A549 (cell line): ENCODE measurements around the gene NCDN. TPM values are rescaled to one million over a fixed set of nuclear protein-coding genes. Genes with fewer than 3 reads are reported as not detected.

Experiments used
- ATAC-seq, 2 experiments: fragments of 200-7000 bp in 1 of 2; fragments of >200 bp in 1 of 2; cut with Nextera tagmentation in 1 of 2; cut with Tn5 transposase in 1 of 2; 3 replicates each; pipeline versions ENCODE4 v1.8.0 to v1.9.1; 2018 to 2020; ENCODE audit warnings: mild to moderate bottlenecking in 1 of 2, moderate library complexity in 1 of 2
- CTCF ChIA-PET: fragments of 300-600 bp; sonication (Branson Sonifier 250); formaldehyde crosslinking; extraction: SDS; loops from one replicate; lab custom pipeline; 2021; ENCODE audit warnings: antibody characterized with exemption, inconsistent platforms; lab: Yijun Ruan, JAX
- POLR2A ChIA-PET: fragments of 350-600 bp; formaldehyde crosslinking; extraction: SDS; loops from one replicate; lab custom pipeline; 2021; ENCODE audit warnings: antibody characterized with exemption, inconsistent platforms; lab: Yijun Ruan, JAX
- DNase-seq, 2 experiments: peaks; one replicate each; pipeline versions ENCODE4 v3.0.0 to v3.0.0-alpha.2; 2011 to 2016; ENCODE audit warnings: low read depth in 1 of 2, low spot score in 1 of 2
- FAIRE-seq: peaks from 2 replicates; lab custom pipeline; 2011; peaks lifted over from hg19 to GRCh38; lab: Jason Lieb, UNC
- H3K27ac ChIP-seq, 2 experiments: fragments of >200 bp; sonication (Bioruptor Twin); formaldehyde crosslinking; 3 replicates each; pipeline ENCODE4 v1.5.1; 2016 to 2017
- H3K4me1 ChIP-seq: fragments of >200 bp; sonication (Bioruptor Twin); formaldehyde crosslinking; 3 replicates; pipeline ENCODE4 v1.6.1; 2016
- H3K4me2 ChIP-seq: fragments of >200 bp; sonication (Bioruptor Twin); formaldehyde crosslinking; 3 replicates; pipeline ENCODE4 v1.6.1; 2016
- H3K4me3 ChIP-seq: fragments of >200 bp; sonication (Bioruptor Twin); formaldehyde crosslinking; 3 replicates; pipeline ENCODE4 v1.5.1; 2016
- H3K9me3 ChIP-seq: fragments of >200 bp; sonication (Bioruptor Twin); formaldehyde crosslinking; 3 replicates; pipeline ENCODE4 v1.6.1; 2016
- ATOH8 ChIP-seq: fragments of 250-450 bp; sonication (Bioruptor Pico); IDR thresholded peaks from 2 replicates; pipeline ENCODE4 v1.5.0; 2020; ENCODE audit warnings: low read depth, mild to moderate bottlenecking, moderate library complexity
- CBX2 ChIP-seq: fragments of 200-600 bp; sonication (generic); IDR thresholded peaks from 2 replicates; pipeline ENCODE4 v1.6.1; 2016; ENCODE audit warnings: low read depth, mild to moderate bottlenecking, borderline replicate concordance
- CEBPB ChIP-seq, 2 experiments: fragments of >200 bp in 1 of 2; sonication (Bioruptor Twin) in 1 of 2; formaldehyde crosslinking in 1 of 2; IDR thresholded peaks; 2 replicates each; pipeline ENCODE4 v1.6.1; 2012 to 2016
- CHD4 ChIP-seq: fragments of 200-600 bp; sonication (generic); IDR thresholded peaks from 2 replicates; pipeline ENCODE4 v1.6.1; 2016; ENCODE audit warnings: antibody characterized with exemption, mild to moderate bottlenecking, borderline replicate concordance
- EHF ChIP-seq: fragments of 250-450 bp; sonication (Bioruptor Pico); IDR thresholded peaks from 2 replicates; pipeline ENCODE4 v1.5.0; 2020; ENCODE audit warnings: mild to moderate bottlenecking
- EHMT2 ChIP-seq: fragments of 200-600 bp; sonication (generic); IDR thresholded peaks from 2 replicates; pipeline ENCODE4 v1.6.1; 2016; ENCODE audit warnings: antibody characterized with exemption, low read depth, mild to moderate bottlenecking, moderate library complexity
- EP300 ChIP-seq, 2 experiments: fragments of >200 bp; sonication (Bioruptor Twin); formaldehyde crosslinking; IDR thresholded peaks; 2 replicates in 1 of 2; 3 replicates in 1 of 2; pipeline ENCODE4 v1.6.1; 2016 to 2017
- ESRRA ChIP-seq: fragments of 150-350 bp; IDR thresholded peaks from 2 replicates; pipeline ENCODE4 v1.6.1; 2014; ENCODE audit warnings: mild to moderate bottlenecking, low read length, borderline replicate concordance
- GATA3 ChIP-seq: IDR thresholded peaks from 2 replicates; pipeline ENCODE4 v1.6.1; 2012; ENCODE audit warnings: borderline replicate concordance
- HDAC2 ChIP-seq: fragments of 200-600 bp; sonication (generic); IDR thresholded peaks from 2 replicates; pipeline ENCODE4 v1.6.1; 2016
- HOXB13 ChIP-seq: fragments of 250-450 bp; sonication (Bioruptor Pico); IDR thresholded peaks from 2 replicates; pipeline ENCODE4 v1.5.0; 2020; ENCODE audit warnings: low read depth, mild to moderate bottlenecking, moderate library complexity
- JUNB ChIP-seq: fragments of >200 bp; sonication (Bioruptor Twin); formaldehyde crosslinking; IDR thresholded peaks from 2 replicates; pipeline ENCODE4 v1.6.1; 2016
- KDM5A ChIP-seq: fragments of 200-600 bp; sonication (generic); IDR thresholded peaks from 2 replicates; pipeline ENCODE4 v1.6.1; 2016; ENCODE audit warnings: antibody characterized with exemption, mild to moderate bottlenecking
- NR3C1 ChIP-seq: fragments of >200 bp; sonication (Bioruptor Twin); formaldehyde crosslinking; IDR thresholded peaks from 3 replicates; pipeline ENCODE4 v1.6.1; 2017
- POLR2AphosphoS2 ChIP-seq: conservative IDR thresholded peaks from 2 replicates; pipeline ENCODE4 v1.6.1; 2012; ENCODE audit warnings: low read length, improper control_type of control experiment, inconsistent platforms
- RAD21 ChIP-seq, 2 experiments: fragments of >200 bp in 1 of 2; sonication (Bioruptor Twin) in 1 of 2; formaldehyde crosslinking in 1 of 2; IDR thresholded peaks in 1 of 2; conservative IDR thresholded peaks in 1 of 2; 2 replicates in 1 of 2; 3 replicates in 1 of 2; pipeline ENCODE4 v1.6.1; 2012 to 2018; ENCODE audit warnings: inconsistent platforms in 1 of 2
- RFX5 ChIP-seq: fragments of 450-650 bp; IDR thresholded peaks from 2 replicates; pipeline ENCODE4 v1.7.1; 2014; ENCODE audit warnings: antibody characterized with exemption, mild to moderate bottlenecking, moderate library complexity
- RNF2 ChIP-seq: fragments of 200-600 bp; sonication (generic); IDR thresholded peaks from 2 replicates; pipeline ENCODE4 v1.6.1; 2016; ENCODE audit warnings: low read depth, mild to moderate bottlenecking, antibody characterized with exemption, moderate library complexity, borderline replicate concordance
- SMC3 ChIP-seq: fragments of >200 bp; sonication (Bioruptor Twin); formaldehyde crosslinking; IDR thresholded peaks from 3 replicates; pipeline ENCODE4 v1.6.1; 2018; ENCODE audit warnings: inconsistent platforms
- SREBF2 ChIP-seq: fragments of 450-650 bp; IDR thresholded peaks from 2 replicates; pipeline ENCODE4 v1.6.1; 2014; ENCODE audit warnings: mild to moderate bottlenecking, moderate library complexity
- ZC3H11A ChIP-seq: fragments of 450-650 bp; IDR thresholded peaks from 2 replicates; pipeline ENCODE4 v1.6.1; 2014; ENCODE audit warnings: antibody characterized with exemption, mild to moderate bottlenecking
- ZSCAN20 ChIP-seq: fragments of 250-450 bp; sonication (Bioruptor Pico); IDR thresholded peaks from 2 replicates; pipeline ENCODE4 v1.8.0; 2022; ENCODE audit warnings: mild to moderate bottlenecking, moderate library complexity
- WGBS: methylation state at CpG from one replicate; pipeline ENCODE4 v1.1.6; 2017; ENCODE audit errors: missing lambda C conversion rate; 5-methylcytosine and 5-hydroxymethylcytosine counted together
- polyA plus RNA-seq, 4 experiments: library from polyadenylated mRNA; depleted of rRNA in 3 of 4; stranded (reverse); fragments of >200 nt; fragmentation: RNase III in 1 of 4; extraction: RNeasy Plus Mini Kit Qiagen cat#74134 plus additional on column Dnase treatment in 1 of 4; gene quantifications; 2 replicates in 3 of 4; 3 replicates in 1 of 4; pipeline ENCODE4 v1.2.3, GENCODE V29; 2011 to 2017
- TF ChIP-seq, protein P1 (sequence below): fragments of 200-600 bp; sonication (generic); IDR thresholded peaks from 2 replicates; pipeline ENCODE4 v1.6.1; 2016; ENCODE audit warnings: antibody characterized with exemption, mild to moderate bottlenecking, moderate library complexity
- TF ChIP-seq, protein P2 (sequence below): fragments of >200 bp; sonication (Bioruptor Twin); formaldehyde crosslinking; IDR thresholded peaks from 2 replicates; pipeline ENCODE4 v1.6.1; 2016
- TF ChIP-seq, protein P3 (sequence below): fragments of 250-450 bp; sonication (Bioruptor Pico); IDR thresholded peaks from 2 replicates; pipeline ENCODE4 v1.5.0; 2021; ENCODE audit warnings: mild to moderate bottlenecking, moderate library complexity, borderline replicate concordance

Gene NCDN
- polyA plus RNA-seq, 2 of the 4 experiments (the other 2 are of a cell fraction) = 7.0 to 16.8 TPM

DNA sequence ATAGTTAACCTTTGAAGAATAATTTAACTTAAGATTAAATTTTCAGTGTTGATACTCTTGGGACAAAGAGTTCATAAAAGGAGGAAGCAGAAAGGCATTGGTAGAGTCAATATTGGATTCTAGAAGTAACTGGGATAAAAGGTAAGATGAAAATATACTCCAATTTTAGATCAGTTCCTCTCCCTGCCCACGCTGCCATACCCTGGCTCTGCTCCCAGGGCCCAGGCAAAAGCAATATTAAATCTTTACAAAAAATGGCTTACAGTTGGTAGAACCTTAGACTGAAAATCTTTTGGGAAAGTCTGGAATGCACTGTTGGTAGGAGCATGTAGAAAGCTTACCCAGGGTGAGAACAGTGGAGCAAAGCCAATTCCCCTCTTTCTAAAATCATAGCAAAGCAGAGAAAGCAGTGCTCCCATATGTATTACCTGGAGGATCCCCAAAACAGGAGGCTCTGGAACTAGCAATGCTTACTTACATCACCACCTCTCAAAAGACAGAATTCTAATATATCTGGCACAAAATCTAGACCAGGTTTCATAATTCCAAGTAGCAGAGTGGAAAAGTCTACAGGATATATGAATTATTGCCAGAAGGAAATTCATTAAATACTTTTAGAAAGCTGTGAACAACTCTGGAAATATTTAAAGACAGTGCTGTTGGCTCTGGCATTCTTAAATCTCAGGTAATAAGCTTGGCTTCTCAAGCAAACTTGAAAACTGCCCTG, 24.9 kb upstream of the NCDN start:
- H3K4me1 ChIP-seq = no peaks in the 10 kb centered on the region
- POLR2A ChIA-PET = no interaction called here
- TF ChIP-seq EP300 (IDR thresholded peaks at IDR 0.05) = no peak
- WGBS = 95% methylated on average over 1 of the region's 1 CpG
- no peak overlapping the region for H3K4me3 ChIP-seq
- peaks cover 26% of the 10 kb centered on the region for H3K9me3 ChIP-seq
- no peak overlapping the region for H3K4me2 ChIP-seq
- no peak overlapping the region for H3K27ac ChIP-seq
- no peak for DNase-seq
- no peak for ATAC-seq
- no peak for FAIRE-seq
- CTCF ChIA-PET = interaction anchor here (1.5 to 1.8 kb wide), 2 partner anchors 13 to 32 kb away, joined by 6 to 8 read pairs; no protein-coding TSS in a partner anchor

GRCh38 chr1:35533586-35533985, 24.0 kb upstream of the NCDN start:
- TF ChIP-seq ZSCAN20 (CRISPR knock-in tag) = no peak
- TF ChIP-seq, protein P1, sequence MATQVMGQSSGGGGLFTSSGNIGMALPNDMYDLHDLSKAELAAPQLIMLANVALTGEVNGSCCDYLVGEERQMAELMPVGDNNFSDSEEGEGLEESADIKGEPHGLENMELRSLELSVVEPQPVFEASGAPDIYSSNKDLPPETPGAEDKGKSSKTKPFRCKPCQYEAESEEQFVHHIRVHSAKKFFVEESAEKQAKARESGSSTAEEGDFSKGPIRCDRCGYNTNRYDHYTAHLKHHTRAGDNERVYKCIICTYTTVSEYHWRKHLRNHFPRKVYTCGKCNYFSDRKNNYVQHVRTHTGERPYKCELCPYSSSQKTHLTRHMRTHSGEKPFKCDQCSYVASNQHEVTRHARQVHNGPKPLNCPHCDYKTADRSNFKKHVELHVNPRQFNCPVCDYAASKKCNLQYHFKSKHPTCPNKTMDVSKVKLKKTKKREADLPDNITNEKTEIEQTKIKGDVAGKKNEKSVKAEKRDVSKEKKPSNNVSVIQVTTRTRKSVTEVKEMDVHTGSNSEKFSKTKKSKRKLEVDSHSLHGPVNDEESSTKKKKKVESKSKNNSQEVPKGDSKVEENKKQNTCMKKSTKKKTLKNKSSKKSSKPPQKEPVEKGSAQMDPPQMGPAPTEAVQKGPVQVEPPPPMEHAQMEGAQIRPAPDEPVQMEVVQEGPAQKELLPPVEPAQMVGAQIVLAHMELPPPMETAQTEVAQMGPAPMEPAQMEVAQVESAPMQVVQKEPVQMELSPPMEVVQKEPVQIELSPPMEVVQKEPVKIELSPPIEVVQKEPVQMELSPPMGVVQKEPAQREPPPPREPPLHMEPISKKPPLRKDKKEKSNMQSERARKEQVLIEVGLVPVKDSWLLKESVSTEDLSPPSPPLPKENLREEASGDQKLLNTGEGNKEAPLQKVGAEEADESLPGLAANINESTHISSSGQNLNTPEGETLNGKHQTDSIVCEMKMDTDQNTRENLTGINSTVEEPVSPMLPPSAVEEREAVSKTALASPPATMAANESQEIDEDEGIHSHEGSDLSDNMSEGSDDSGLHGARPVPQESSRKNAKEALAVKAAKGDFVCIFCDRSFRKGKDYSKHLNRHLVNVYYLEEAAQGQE = no peak
- no peak for TF ChIP-seq CHD4
- TF ChIP-seq ESRRA = no peak
- TF ChIP-seq POLR2AphosphoS2 = no peak
- TF ChIP-seq RNF2 = no peak
- TF ChIP-seq EHMT2 = no peak
- no peak for TF ChIP-seq GATA3
- no peak for TF ChIP-seq JUNB
- no peak for TF ChIP-seq RFX5
- no peak for TF ChIP-seq CEBPB (IDR thresholded peaks at IDR 0.05)
- TF ChIP-seq, protein P2, sequence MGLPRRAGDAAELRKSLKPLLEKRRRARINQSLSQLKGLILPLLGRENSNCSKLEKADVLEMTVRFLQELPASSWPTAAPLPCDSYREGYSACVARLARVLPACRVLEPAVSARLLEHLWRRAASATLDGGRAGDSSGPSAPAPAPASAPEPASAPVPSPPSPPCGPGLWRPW = no peak
- no peak for TF ChIP-seq HOXB13 (CRISPR knock-in tag)
- no peak for TF ChIP-seq EHF (CRISPR knock-in tag)
- no peak for TF ChIP-seq SMC3
- TF ChIP-seq KDM5A = no peak
- TF ChIP-seq SREBF2 = no peak
- TF ChIP-seq HDAC2 = no peak
- FAIRE-seq (no peak), ATAC-seq (no peak), DNase-seq (no peak)
- ChIA-PET CTCF (interaction anchor here (1.5 to 1.8 kb wide), 2 partner anchors 12 to 31 kb away, joined by 6 to 8 read pairs; no protein-coding TSS in a partner anchor), POLR2A (no interaction called here)
- H3K4me3 ChIP-seq = no peak overlapping the region
- WGBS = 88% methylated on average over 1 of the region's 1 CpG
- H3K9me3 ChIP-seq = peaks cover 26% of the 10 kb centered on the region
- no peak overlapping the region for H3K27ac ChIP-seq
- H3K4me2 ChIP-seq = no peak overlapping the region
- H3K4me1 ChIP-seq = no peaks in the 10 kb centered on the region

DNA sequence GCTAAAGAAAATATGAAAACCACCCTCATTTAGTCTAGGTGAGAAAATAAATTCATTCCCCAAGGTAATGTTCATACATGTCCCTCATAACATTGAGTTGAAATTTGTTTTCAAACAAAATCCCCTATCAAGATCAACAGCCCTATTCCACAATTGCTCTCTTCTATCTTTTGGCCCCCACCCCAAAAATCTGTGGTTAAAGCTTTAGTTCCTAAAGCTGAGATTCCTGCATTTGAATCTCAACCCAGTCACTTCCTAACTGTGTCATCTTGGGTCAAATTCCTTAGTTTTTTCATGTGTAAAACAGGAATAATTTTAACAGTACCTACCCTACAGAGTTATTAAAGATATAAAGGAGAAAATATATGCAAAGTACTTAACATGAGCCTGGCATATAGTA, 22.4 kb upstream of the NCDN start:
- POLR2A ChIA-PET = no interaction called here
- H3K9me3 ChIP-seq = peaks cover 14% of the 10 kb centered on the region
- no peak overlapping the region for H3K27ac ChIP-seq
- H3K4me1 ChIP-seq = no peaks in the 10 kb centered on the region
- no peak for ATAC-seq
- TF ChIP-seq RAD21 (conservative IDR thresholded peaks at IDR 0.05 in 1 of 2, IDR thresholded peaks at IDR 0.05 in 1 of 2) (no peak), ZC3H11A (no peak), NR3C1 (no peak), CBX2 (no peak), KDM5A (no peak), ATOH8 (CRISPR knock-in tag) (no peak)
- TF ChIP-seq, protein P3, sequence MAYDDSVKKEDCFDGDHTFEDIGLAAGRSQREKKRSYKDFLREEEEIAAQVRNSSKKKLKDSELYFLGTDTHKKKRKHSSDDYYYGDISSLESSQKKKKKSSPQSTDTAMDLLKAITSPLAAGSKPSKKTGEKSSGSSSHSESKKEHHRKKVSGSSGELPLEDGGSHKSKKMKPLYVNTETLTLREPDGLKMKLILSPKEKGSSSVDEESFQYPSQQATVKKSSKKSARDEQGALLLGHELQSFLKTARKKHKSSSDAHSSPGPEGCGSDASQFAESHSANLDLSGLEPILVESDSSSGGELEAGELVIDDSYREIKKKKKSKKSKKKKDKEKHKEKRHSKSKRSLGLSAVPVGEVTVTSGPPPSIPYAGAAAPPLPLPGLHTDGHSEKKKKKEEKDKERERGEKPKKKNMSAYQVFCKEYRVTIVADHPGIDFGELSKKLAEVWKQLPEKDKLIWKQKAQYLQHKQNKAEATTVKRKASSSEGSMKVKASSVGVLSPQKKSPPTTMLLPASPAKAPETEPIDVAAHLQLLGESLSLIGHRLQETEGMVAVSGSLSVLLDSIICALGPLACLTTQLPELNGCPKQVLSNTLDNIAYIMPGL (CRISPR knock-in tag) = no peak
- TF ChIP-seq, all 56 proteins: peak for 0
- CTCF ChIA-PET = interaction anchor here (1.2 to 2.3 kb wide), 3 partner anchors 9 to 84 kb away, joined by 3 to 6 read pairs (median 4); no protein-coding TSS in a partner anchor
- DNase-seq (no peak), FAIRE-seq (no peak)
- H3K4me2 ChIP-seq = no peak overlapping the region
- no peak overlapping the region for H3K4me3 ChIP-seq
